ENCODE results near the gene IGF1R. TPM values are rescaled to one million over a fixed set of nuclear protein-coding genes. Genes with fewer than 3 reads are reported as not detected.

Gene IGF1R
- total RNA-seq, 4 donors from 2014 or later = 51.5 to 146 (median 89.6) TPM

GRCh38 chr15:98735895-98736617 is 87.7 kb downstream of the IGF1R start:
- intact Hi-C loops (cut with DNase I) = no loop called here
- Histone ChIP-seq H3K27ac (peak overlapping the region in 1 of 3 donors; percentile 49), H3K4me1 (peaks cover 43 to 56% of the 10 kb centered on the region in 2 donors)

GRCh38 chr15:98737159-98737558 is 88.8 kb downstream of the IGF1R start:
- 88 to 97% methylated on average over 6 of the region's 6 CpGs for WGBS, 2 donors
- no peak overlapping the region for H3K4me3 ChIP-seq (replicated peaks in 1 of 3)
- H3K4me1 ChIP-seq = peaks cover 49 to 56% of the 10 kb centered on the region in 2 donors
- no peaks in the 10 kb centered on the region for H3K36me3 ChIP-seq
- intact Hi-C loops (cut with DNase I) = no loop called here
- TF ChIP-seq CTCF (IDR thresholded peaks at IDR 0.05) (no peak), POLR2A (IDR thresholded peaks at IDR 0.05) (no peak)
- no peaks in the 10 kb centered on the region for H3K9me3 ChIP-seq
- H3K27ac ChIP-seq = no peak overlapping the region
- no peak for DNase-seq
- H3K27me3 ChIP-seq = no peaks in the 10 kb centered on the region

More at GRCh38 chr15:98735895-98736617, 87.7 kb downstream of the IGF1R start:
- no peak for DNase-seq
- H3K27me3 ChIP-seq = no peaks in the 10 kb centered on the region
- H3K4me3 ChIP-seq (replicated peaks in 1 of 3) = no peak overlapping the region
- TF ChIP-seq CTCF (IDR thresholded peaks at IDR 0.05) = no peak
- no peak for TF ChIP-seq POLR2A (IDR thresholded peaks at IDR 0.05)
- WGBS, 2 donors = 87 to 90% methylated on average over 4 of the region's 4 CpGs
- H3K9me3 ChIP-seq = no peaks in the 10 kb centered on the region
- H3K36me3 ChIP-seq = no peaks in the 10 kb centered on the region

- Histone ChIP-seq H3K9me3 (no peaks in the 10 kb centered on the region), H3K36me3 (no peaks in the 10 kb centered on the region), H3K4me1 (peaks cover 52 to 54% of the 10 kb centered on the region in 2 donors), H3K27ac (peak overlapping the region in 1 of 3 donors; percentile 5), H3K27me3 (no peaks in the 10 kb centered on the region), H3K4me3 (replicated peaks in 1 of 3) (no peak overlapping the region)
- intact Hi-C loops (cut with DNase I) = no loop called here
- WGBS, 2 donors = 91 to 95% methylated on average over 6 to 7 of the region's 7 CpGs
- TF ChIP-seq POLR2A (IDR thresholded peaks at IDR 0.05) = no peak
- TF ChIP-seq CTCF (IDR thresholded peaks at IDR 0.05) = no peak
- DNase-seq = no peak
Observed at GRCh38 chr15:98737721-98738120, 89.4 kb downstream of the IGF1R start.

GRCh38 chr15:98738689-98739401 is 90.5 kb downstream of the IGF1R start:
- whole genome bisulfite sequencing, 2 donors = 45 to 57% methylated on average over 9 of the region's 9 CpGs
- no peak for DNase-seq
- TF ChIP-seq CTCF (IDR thresholded peaks at IDR 0.05) (no peak), POLR2A (IDR thresholded peaks at IDR 0.05) (no peak)
- H3K27ac ChIP-seq = peak overlapping the region in 1 of 3 donors; percentile 5
- intact Hi-C loops (cut with DNase I) = no loop called here
- no peaks in the 10 kb centered on the region for H3K9me3 ChIP-seq
- no peak overlapping the region for H3K4me3 ChIP-seq (replicated peaks in 1 of 3)
- peaks cover 51% of the 10 kb centered on the region in 2 donors for H3K4me1 ChIP-seq
- no peaks in the 10 kb centered on the region for H3K36me3 ChIP-seq
- H3K27me3 ChIP-seq = no peaks in the 10 kb centered on the region

GRCh38 chr15:98740295-98740694 is 92.0 kb downstream of the IGF1R start:
- H3K9me3 ChIP-seq = no peaks in the 10 kb centered on the region
- H3K27me3 ChIP-seq = no peaks in the 10 kb centered on the region
- H3K4me3 ChIP-seq (replicated peaks in 1 of 3) = no peak overlapping the region
- 80 to 87% methylated on average over 4 of the region's 4 CpGs for WGBS, 2 donors
- DNase-seq = no peak
- intact Hi-C loops (cut with DNase I) = no loop called here
- no peaks in the 10 kb centered on the region for H3K36me3 ChIP-seq
- H3K4me1 ChIP-seq = peaks cover 39 to 49% of the 10 kb centered on the region in 2 donors
- H3K27ac ChIP-seq = peak overlapping the region in 1 of 3 donors; percentile 16
- no peak for TF ChIP-seq POLR2A (IDR thresholded peaks at IDR 0.05)
- TF ChIP-seq CTCF (IDR thresholded peaks at IDR 0.05) = no peak
